NK-92 treated with Interleukin-12 subunit alpha and Interleukin-12 subunit beta, amount 100 ng/mL, for 24 hours (cell line): Measurements from ENCODE around the gene KRTAP10-6.
"Not testable (repeated sequence)": the region's sequence is repeated elsewhere in the genome, so short reads cannot be mapped to it uniquely, and the experiment has no call there.

Experiments
- DNase-seq: peaks from one replicate; lab custom pipeline; 2025; lab: John Stamatoyannopoulos, UW

Gene KRTAP10-6

GRCh38 chr21:44578371-44579055 lies 13.8 kb downstream of the KRTAP10-6 start:
- DNase-seq: no peak

- DNase-seq: no peak
These were observed 16.3 kb downstream of the KRTAP10-6 start for GRCh38 chr21:44576025-44576420.

GRCh38 chr21:44575307-44576024 lies 16.8 kb downstream of the KRTAP10-6 start:
- no peak for DNase-seq

- no peak for DNase-seq
These were observed 17.6 kb downstream of the KRTAP10-6 start for GRCh38 chr21:44574457-44575306.

- not testable (repeated sequence) for DNase-seq
These were observed 18.5 kb downstream of the KRTAP10-6 start, which contains the start of gene KRTAP10-4 for GRCh38 chr21:44573630-44574456. TSS of gene KRTAP10-4 (plus strand) at chr21:44573729. CDS start at chr21:44573759, 30 bp downstream.

GRCh38 chr21:44572959-44573583 lies 19.2 kb downstream of the KRTAP10-6 start:
- no peak for DNase-seq

- no peak for DNase-seq
These were observed 20.2 kb downstream of the KRTAP10-6 start for GRCh38 chr21:44571844-44572782.

GRCh38 chr21:44571296-44571695 lies 21.0 kb downstream of the KRTAP10-6 start:
- no peak for DNase-seq

- no peak for DNase-seq
These were observed 22.3 kb downstream of the KRTAP10-6 start for GRCh38 chr21:44569861-44570517.

GRCh38 chr21:44568667-44569556 lies 23.4 kb downstream of the KRTAP10-6 start:
- DNase-seq: no peak

- no peak for DNase-seq
These were observed 24.0 kb downstream of the KRTAP10-6 start for GRCh38 chr21:44568261-44568660.

- no peak for DNase-seq
These were observed 24.7 kb downstream of the KRTAP10-6 start for GRCh38 chr21:44567481-44568171.

GRCh38 chr21:44566403-44566802 lies 25.9 kb downstream of the KRTAP10-6 start:
- no peak for DNase-seq

GRCh38 chr21:44564886-44565598 lies 27.3 kb downstream of the KRTAP10-6 start:
- no peak for DNase-seq

- DNase-seq: no peak
These were observed 28.2 kb downstream of the KRTAP10-6 start for GRCh38 chr21:44564099-44564498.

GRCh38 chr21:44558695-44559094 lies 33.6 kb downstream of the KRTAP10-6 start, which contains the start of gene KRTAP10-3:
TSS of gene KRTAP10-3 (minus strand) at chr21:44558795. CDS start at chr21:44558715, 80 bp downstream.
- DNase-seq: no peak

GRCh38 chr21:44558329-44558675 lies 34.0 kb downstream of the KRTAP10-6 start:
- not testable (repeated sequence) for DNase-seq
